ENCODE results near the gene GNA12.

GRCh38 chr7:2777898-2778535, 66.1 kb downstream of the GNA12 start:
- TF ChIP-seq POLR2A (IDR thresholded peaks at IDR 0.05) (no peak), CTCF (IDR thresholded peaks at IDR 0.05) (no peak)
